Bone marrow (tissue), 2 donors: ENCODE data around the gene KIT.

Experiments
- DNase-seq, 2 donors: peaks; one replicate each; lab custom pipeline; 2025; lab: John Stamatoyannopoulos, UW

The KIT gene

GRCh38 chr4:54744487-54744886, 86.7 kb downstream of the KIT start:
- no peak for DNase-seq

- DNase-seq = no peak
These were observed 87.4 kb downstream of the KIT start for GRCh38 chr4:54745031-54745770.

GRCh38 chr4:54746218-54746617, 88.5 kb downstream of the KIT start:
- DNase-seq = no peak

- DNase-seq = no peak
These were observed 92.6 kb downstream of the KIT start for GRCh38 chr4:54750341-54750740.

GRCh38 chr4:54754394-54754793, 96.6 kb downstream of the KIT start:
- DNase-seq = no peak

GRCh38 chr4:54764476-54764875, 106.7 kb downstream of the KIT start:
- DNase-seq = no peak

GRCh38 chr4:54767376-54767775, 109.6 kb downstream of the KIT start:
- no peak for DNase-seq

- DNase-seq = no peak
These were observed 115.3 kb downstream of the KIT start for GRCh38 chr4:54773022-54773421.

GRCh38 chr4:54779036-54779435, 121.3 kb downstream of the KIT start:
- no peak for DNase-seq

- peak in 1 of 2 donors; percentile 79 for DNase-seq
These were observed 121.9 kb downstream of the KIT start for GRCh38 chr4:54779476-54780148.

GRCh38 chr4:54780149-54780495, 122.4 kb downstream of the KIT start:
- peak in 1 of 2 donors; percentile 79 for DNase-seq

GRCh38 chr4:54781756-54782155, 124.0 kb downstream of the KIT start:
- no peak for DNase-seq

- DNase-seq = peak in 1 of 2 donors; percentile 45
These were observed 125.8 kb downstream of the KIT start for GRCh38 chr4:54783402-54784110.

GRCh38 chr4:54784161-54784671, 126.5 kb downstream of the KIT start:
- DNase-seq = no peak
